GM23338 (cell line): ENCODE data around the gene HYAL1. TPM values are rescaled to one million over a fixed set of nuclear protein-coding genes. Genes with fewer than 3 reads are reported as not detected.

ENCODE experiments used
- ATAC-seq: fragments of 200-7000 bp; cut with Tn5 transposase; 3 replicates; pipeline ENCODE4 v1.9.1; 2020
- DNase-seq: peaks from one replicate; pipeline ENCODE4 v3.0.0-alpha.2; 2015; ENCODE audit warnings: low spot score
- H2AFZ ChIP-seq: fragments of 200-600 bp; sonication (generic); 2 replicates; pipeline ENCODE4 v1.8.0; 2016; ENCODE audit warnings: antibody characterized with exemption, mild to moderate bottlenecking, moderate library complexity
- H3F3A ChIP-seq: fragments of 200-600 bp; sonication (generic); replicated peaks from 2 replicates; pipeline ENCODE4 v1.8.0; 2017; ENCODE audit warnings: antibody characterized with exemption, mixed run types, low read depth
- H3K27ac ChIP-seq: fragments of 200-600 bp; sonication (generic); 2 replicates; pipeline ENCODE4 v1.6.1; 2016; ENCODE audit warnings: low read depth
- H3K27me3 ChIP-seq: fragments of 200-600 bp; sonication (generic); 2 replicates; pipeline ENCODE4 v1.8.0; 2016; ENCODE audit warnings: mild to moderate bottlenecking, mixed run types, moderate library complexity; ENCODE audit not compliant: insufficient read depth
- H3K36me3 ChIP-seq: fragments of 200-600 bp; sonication (generic); 2 replicates; pipeline ENCODE4 v1.8.0; 2016; ENCODE audit warnings: mild to moderate bottlenecking; ENCODE audit not compliant: insufficient read depth
- H3K4me1 ChIP-seq: fragments of 200-600 bp; sonication (generic); 2 replicates; pipeline ENCODE4 v1.8.0; 2016; ENCODE audit warnings: mild to moderate bottlenecking, moderate library complexity; ENCODE audit not compliant: insufficient read depth
- H3K4me2 ChIP-seq: fragments of 200-600 bp; sonication (generic); 2 replicates; pipeline ENCODE4 v1.7.1; 2017; ENCODE audit warnings: mixed run types
- H3K4me3 ChIP-seq: fragments of 200-600 bp; sonication (generic); 2 replicates; pipeline ENCODE4 v1.6.1; 2016; ENCODE audit warnings: mixed run types
- H3K79me2 ChIP-seq: fragments of 200-600 bp; sonication (generic); replicated peaks from 2 replicates; pipeline ENCODE4 v1.8.0; 2017; ENCODE audit warnings: mild to moderate bottlenecking; ENCODE audit not compliant: insufficient read depth
- H3K9me2 ChIP-seq: fragments of 200-600 bp; sonication (generic); 2 replicates; pipeline ENCODE4 v1.8.0; 2017; ENCODE audit not compliant: insufficient read depth
- H4K20me1 ChIP-seq: fragments of 200-600 bp; sonication (generic); replicated peaks from 2 replicates; pipeline ENCODE4 v1.8.0; 2017; ENCODE audit warnings: mild to moderate bottlenecking; ENCODE audit not compliant: insufficient read depth
- H3K27ac Mint-ChIP-seq: 2 replicates; pipeline ENCODE4 v1.8.0; 2020; ENCODE audit warnings: inconsistent platforms, mild to moderate bottlenecking, moderate library complexity, mixed read lengths
- H3K27me3 Mint-ChIP-seq: 3 replicates; pipeline ENCODE4 v1.8.0; 2022; ENCODE audit warnings: low read depth, mild to moderate bottlenecking, moderate library complexity, mixed read lengths, inconsistent platforms; ENCODE audit not compliant: insufficient read depth, poor library complexity
- H3K36me3 Mint-ChIP-seq: 3 replicates; pipeline ENCODE4 v1.8.0; 2021; ENCODE audit warnings: low read depth, mild to moderate bottlenecking, inconsistent platforms, moderate library complexity, mixed read lengths
- H3K4me1 Mint-ChIP-seq: 3 replicates; pipeline ENCODE4 v1.8.0; 2020; ENCODE audit warnings: mild to moderate bottlenecking, inconsistent platforms, mixed read lengths
- H3K4me3 Mint-ChIP-seq: 3 replicates; pipeline ENCODE4 v1.8.0; 2021; ENCODE audit warnings: moderate library complexity, mild to moderate bottlenecking, inconsistent platforms, mixed read lengths
- H3K9me3 Mint-ChIP-seq: 3 replicates; pipeline ENCODE4 v1.8.0; 2020; ENCODE audit warnings: moderate library complexity, mild to moderate bottlenecking, inconsistent platforms, mixed read lengths
- CREB1 ChIP-seq: fragments of 250-450 bp; sonication (Bioruptor Pico); IDR thresholded peaks from 2 replicates; pipeline ENCODE4 v1.5.0; 2020; ENCODE audit warnings: low read depth, mild to moderate bottlenecking, moderate library complexity
- EZH2 ChIP-seq: fragments of 200-600 bp; sonication (generic); IDR thresholded peaks from one replicate; pipeline ENCODE4 v1.8.0; 2017; ENCODE audit warnings: antibody characterized with exemption, mild to moderate bottlenecking, low read depth; ENCODE audit not compliant: unreplicated experiment
- EZH2phosphoT487 ChIP-seq: fragments of 200-600 bp; sonication (generic); IDR thresholded peaks from one replicate; pipeline ENCODE4 v1.8.1; 2018; ENCODE audit warnings: antibody characterized with exemption; ENCODE audit not compliant: unreplicated experiment
- JUNB ChIP-seq: IDR thresholded peaks from one replicate; pipeline ENCODE4 v1.6.1; 2016; ENCODE audit warnings: antibody characterized with exemption; ENCODE audit not compliant: unreplicated experiment
- NANOG ChIP-seq: IDR thresholded peaks from 2 replicates; pipeline ENCODE4 v1.6.1; 2016; ENCODE audit warnings: antibody characterized with exemption, borderline replicate concordance
- POLR2AphosphoS5 ChIP-seq: IDR thresholded peaks from 2 replicates; pipeline ENCODE4 v1.6.1; 2016; ENCODE audit warnings: antibody characterized with exemption, low read depth
- STAT1 ChIP-seq: IDR thresholded peaks from one replicate; pipeline ENCODE4 v1.6.1; 2016; ENCODE audit warnings: antibody characterized with exemption; ENCODE audit not compliant: unreplicated experiment
- ZNF114 ChIP-seq: fragments of 250-450 bp; sonication (Bioruptor Pico); IDR thresholded peaks from 2 replicates; pipeline ENCODE4 v1.5.0; 2020; ENCODE audit warnings: mild to moderate bottlenecking, moderate library complexity
- ZNF331 ChIP-seq: fragments of 250-450 bp; sonication (Bioruptor Pico); IDR thresholded peaks from 2 replicates; pipeline ENCODE4 v1.5.0; 2020; ENCODE audit warnings: low read depth, mild to moderate bottlenecking, moderate library complexity
- polyA plus RNA-seq: library from polyadenylated mRNA; unstranded; fragments of >200 nt; fragmentation: Nextera tagmentation; extraction: Ambion mirVana; gene quantifications from 2 replicates; pipeline ENCODE4 v1.2.1, GENCODE V29; 2016
- total RNA-seq: library from RNA; depleted of rRNA; stranded (reverse); fragments of >200 nt; shearing (Covaris generic); gene quantifications from 2 replicates; pipeline ENCODE4 v1.2.3, GENCODE V29; 2014
- TF ChIP-seq, protein P1 (sequence below), 2 experiments: fragments of 200-600 bp in 1 of 2; sonication (generic) in 1 of 2; conservative IDR thresholded peaks; 2 replicates each; pipeline versions ENCODE4 v1.5.1 to v1.6.1; 2016 to 2017; ENCODE audit warnings: antibody characterized with exemption in 2 of 2, low read depth in 2 of 2, mild to moderate bottlenecking in 2 of 2, moderate library complexity in 1 of 2
- TF ChIP-seq, protein P2 (sequence below): IDR thresholded peaks from 2 replicates; pipeline ENCODE4 v1.6.1; 2016; ENCODE audit warnings: antibody characterized with exemption
- TF ChIP-seq, protein P3 (sequence below): IDR thresholded peaks from one replicate; pipeline ENCODE4 v1.6.1; 2018; ENCODE audit warnings: antibody characterized with exemption; ENCODE audit not compliant: unreplicated experiment
- TF ChIP-seq, protein P4 (sequence below): fragments of 250-450 bp; sonication (Bioruptor Pico); IDR thresholded peaks from 2 replicates; pipeline ENCODE4 v1.5.0; 2020; ENCODE audit warnings: mild to moderate bottlenecking, moderate library complexity

Gene HYAL1
- total and polyA plus RNA-seq, 2 experiments from 2014 or later = 2.1 to 5.0 TPM

DNA sequence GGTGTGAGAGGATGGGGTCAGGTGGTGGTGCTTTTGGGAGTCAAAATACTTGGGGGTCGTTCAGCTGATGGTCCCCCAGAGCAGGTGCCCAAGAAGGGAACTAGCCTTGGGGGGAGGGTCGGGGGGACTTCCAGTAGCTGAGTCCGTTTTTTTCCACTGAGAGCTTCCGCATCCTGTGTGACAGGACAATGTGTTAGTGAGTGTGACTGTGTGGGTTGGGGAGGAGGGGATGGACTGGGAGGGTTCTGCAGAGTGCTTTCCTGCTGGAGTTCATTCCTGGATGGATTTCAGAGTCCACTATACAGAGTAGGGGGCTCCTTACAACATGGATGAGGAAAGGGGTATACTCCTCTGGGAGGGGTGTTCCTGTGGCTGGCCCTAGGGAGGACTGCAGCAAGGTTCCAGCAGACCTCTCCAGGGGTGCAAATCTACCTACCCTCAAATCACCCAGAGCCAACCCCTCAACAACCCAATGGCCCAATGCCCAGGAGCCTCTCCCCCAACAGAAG lies 19.8 kb upstream of the HYAL1 start:
- Histone ChIP-seq H3F3A (peaks cover 23% of the 10 kb centered on the region; the same call in 1 of the 2 replicates), H4K20me1 (peaks cover 13% of the 10 kb centered on the region; the same call in 1 of the 2 replicates), H3K36me3 (peaks cover 8% of the 10 kb centered on the region), H3K79me2 (peaks cover 39% of the 10 kb centered on the region), H3K4me1 (peaks cover 21% of the 10 kb centered on the region), H2AFZ (no peak overlapping the region), H3K4me2 (peak overlapping the region; percentile 99), H3K27ac (peak overlapping the region; percentile 88; the same call in 1 of the 2 replicates), H3K27me3 (no peaks in the 10 kb centered on the region), H3K9me2 (no peaks in the 10 kb centered on the region), H3K4me3 (peak overlapping the region; percentile 97)
- ATAC-seq = no peak
- Mint-ChIP-seq H3K36me3 (peaks cover 38% of the 10 kb centered on the region), H3K9me3 (no peaks in the 10 kb centered on the region), H3K4me3 (peak overlapping the region; percentile 86), H3K27ac (peak overlapping the region; percentile 59), H3K4me1 (peaks cover 46% of the 10 kb centered on the region), H3K27me3 (peaks cover 14% of the 10 kb centered on the region)
- TF ChIP-seq EZH2 (no peak), ZNF331 (CRISPR knock-in tag) (no peak), JUNB (no peak), ZNF114 (CRISPR knock-in tag) (no peak), EZH2phosphoT487 (no peak), CREB1 (CRISPR knock-in tag) (no peak), NANOG (no peak), STAT1 (no peak), POLR2AphosphoS5 (no peak)
- TF ChIP-seq, protein P1, sequence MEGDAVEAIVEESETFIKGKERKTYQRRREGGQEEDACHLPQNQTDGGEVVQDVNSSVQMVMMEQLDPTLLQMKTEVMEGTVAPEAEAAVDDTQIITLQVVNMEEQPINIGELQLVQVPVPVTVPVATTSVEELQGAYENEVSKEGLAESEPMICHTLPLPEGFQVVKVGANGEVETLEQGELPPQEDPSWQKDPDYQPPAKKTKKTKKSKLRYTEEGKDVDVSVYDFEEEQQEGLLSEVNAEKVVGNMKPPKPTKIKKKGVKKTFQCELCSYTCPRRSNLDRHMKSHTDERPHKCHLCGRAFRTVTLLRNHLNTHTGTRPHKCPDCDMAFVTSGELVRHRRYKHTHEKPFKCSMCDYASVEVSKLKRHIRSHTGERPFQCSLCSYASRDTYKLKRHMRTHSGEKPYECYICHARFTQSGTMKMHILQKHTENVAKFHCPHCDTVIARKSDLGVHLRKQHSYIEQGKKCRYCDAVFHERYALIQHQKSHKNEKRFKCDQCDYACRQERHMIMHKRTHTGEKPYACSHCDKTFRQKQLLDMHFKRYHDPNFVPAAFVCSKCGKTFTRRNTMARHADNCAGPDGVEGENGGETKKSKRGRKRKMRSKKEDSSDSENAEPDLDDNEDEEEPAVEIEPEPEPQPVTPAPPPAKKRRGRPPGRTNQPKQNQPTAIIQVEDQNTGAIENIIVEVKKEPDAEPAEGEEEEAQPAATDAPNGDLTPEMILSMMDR (conservative IDR thresholded peaks at IDR 0.05; ENCODE audit: low read depth in 2 of 2) = no peak
- TF ChIP-seq, protein P2, sequence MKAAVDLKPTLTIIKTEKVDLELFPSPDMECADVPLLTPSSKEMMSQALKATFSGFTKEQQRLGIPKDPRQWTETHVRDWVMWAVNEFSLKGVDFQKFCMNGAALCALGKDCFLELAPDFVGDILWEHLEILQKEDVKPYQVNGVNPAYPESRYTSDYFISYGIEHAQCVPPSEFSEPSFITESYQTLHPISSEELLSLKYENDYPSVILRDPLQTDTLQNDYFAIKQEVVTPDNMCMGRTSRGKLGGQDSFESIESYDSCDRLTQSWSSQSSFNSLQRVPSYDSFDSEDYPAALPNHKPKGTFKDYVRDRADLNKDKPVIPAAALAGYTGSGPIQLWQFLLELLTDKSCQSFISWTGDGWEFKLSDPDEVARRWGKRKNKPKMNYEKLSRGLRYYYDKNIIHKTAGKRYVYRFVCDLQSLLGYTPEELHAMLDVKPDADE = no peak
- TF ChIP-seq, protein P3, sequence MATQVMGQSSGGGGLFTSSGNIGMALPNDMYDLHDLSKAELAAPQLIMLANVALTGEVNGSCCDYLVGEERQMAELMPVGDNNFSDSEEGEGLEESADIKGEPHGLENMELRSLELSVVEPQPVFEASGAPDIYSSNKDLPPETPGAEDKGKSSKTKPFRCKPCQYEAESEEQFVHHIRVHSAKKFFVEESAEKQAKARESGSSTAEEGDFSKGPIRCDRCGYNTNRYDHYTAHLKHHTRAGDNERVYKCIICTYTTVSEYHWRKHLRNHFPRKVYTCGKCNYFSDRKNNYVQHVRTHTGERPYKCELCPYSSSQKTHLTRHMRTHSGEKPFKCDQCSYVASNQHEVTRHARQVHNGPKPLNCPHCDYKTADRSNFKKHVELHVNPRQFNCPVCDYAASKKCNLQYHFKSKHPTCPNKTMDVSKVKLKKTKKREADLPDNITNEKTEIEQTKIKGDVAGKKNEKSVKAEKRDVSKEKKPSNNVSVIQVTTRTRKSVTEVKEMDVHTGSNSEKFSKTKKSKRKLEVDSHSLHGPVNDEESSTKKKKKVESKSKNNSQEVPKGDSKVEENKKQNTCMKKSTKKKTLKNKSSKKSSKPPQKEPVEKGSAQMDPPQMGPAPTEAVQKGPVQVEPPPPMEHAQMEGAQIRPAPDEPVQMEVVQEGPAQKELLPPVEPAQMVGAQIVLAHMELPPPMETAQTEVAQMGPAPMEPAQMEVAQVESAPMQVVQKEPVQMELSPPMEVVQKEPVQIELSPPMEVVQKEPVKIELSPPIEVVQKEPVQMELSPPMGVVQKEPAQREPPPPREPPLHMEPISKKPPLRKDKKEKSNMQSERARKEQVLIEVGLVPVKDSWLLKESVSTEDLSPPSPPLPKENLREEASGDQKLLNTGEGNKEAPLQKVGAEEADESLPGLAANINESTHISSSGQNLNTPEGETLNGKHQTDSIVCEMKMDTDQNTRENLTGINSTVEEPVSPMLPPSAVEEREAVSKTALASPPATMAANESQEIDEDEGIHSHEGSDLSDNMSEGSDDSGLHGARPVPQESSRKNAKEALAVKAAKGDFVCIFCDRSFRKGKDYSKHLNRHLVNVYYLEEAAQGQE = no peak
- TF ChIP-seq, protein P4, sequence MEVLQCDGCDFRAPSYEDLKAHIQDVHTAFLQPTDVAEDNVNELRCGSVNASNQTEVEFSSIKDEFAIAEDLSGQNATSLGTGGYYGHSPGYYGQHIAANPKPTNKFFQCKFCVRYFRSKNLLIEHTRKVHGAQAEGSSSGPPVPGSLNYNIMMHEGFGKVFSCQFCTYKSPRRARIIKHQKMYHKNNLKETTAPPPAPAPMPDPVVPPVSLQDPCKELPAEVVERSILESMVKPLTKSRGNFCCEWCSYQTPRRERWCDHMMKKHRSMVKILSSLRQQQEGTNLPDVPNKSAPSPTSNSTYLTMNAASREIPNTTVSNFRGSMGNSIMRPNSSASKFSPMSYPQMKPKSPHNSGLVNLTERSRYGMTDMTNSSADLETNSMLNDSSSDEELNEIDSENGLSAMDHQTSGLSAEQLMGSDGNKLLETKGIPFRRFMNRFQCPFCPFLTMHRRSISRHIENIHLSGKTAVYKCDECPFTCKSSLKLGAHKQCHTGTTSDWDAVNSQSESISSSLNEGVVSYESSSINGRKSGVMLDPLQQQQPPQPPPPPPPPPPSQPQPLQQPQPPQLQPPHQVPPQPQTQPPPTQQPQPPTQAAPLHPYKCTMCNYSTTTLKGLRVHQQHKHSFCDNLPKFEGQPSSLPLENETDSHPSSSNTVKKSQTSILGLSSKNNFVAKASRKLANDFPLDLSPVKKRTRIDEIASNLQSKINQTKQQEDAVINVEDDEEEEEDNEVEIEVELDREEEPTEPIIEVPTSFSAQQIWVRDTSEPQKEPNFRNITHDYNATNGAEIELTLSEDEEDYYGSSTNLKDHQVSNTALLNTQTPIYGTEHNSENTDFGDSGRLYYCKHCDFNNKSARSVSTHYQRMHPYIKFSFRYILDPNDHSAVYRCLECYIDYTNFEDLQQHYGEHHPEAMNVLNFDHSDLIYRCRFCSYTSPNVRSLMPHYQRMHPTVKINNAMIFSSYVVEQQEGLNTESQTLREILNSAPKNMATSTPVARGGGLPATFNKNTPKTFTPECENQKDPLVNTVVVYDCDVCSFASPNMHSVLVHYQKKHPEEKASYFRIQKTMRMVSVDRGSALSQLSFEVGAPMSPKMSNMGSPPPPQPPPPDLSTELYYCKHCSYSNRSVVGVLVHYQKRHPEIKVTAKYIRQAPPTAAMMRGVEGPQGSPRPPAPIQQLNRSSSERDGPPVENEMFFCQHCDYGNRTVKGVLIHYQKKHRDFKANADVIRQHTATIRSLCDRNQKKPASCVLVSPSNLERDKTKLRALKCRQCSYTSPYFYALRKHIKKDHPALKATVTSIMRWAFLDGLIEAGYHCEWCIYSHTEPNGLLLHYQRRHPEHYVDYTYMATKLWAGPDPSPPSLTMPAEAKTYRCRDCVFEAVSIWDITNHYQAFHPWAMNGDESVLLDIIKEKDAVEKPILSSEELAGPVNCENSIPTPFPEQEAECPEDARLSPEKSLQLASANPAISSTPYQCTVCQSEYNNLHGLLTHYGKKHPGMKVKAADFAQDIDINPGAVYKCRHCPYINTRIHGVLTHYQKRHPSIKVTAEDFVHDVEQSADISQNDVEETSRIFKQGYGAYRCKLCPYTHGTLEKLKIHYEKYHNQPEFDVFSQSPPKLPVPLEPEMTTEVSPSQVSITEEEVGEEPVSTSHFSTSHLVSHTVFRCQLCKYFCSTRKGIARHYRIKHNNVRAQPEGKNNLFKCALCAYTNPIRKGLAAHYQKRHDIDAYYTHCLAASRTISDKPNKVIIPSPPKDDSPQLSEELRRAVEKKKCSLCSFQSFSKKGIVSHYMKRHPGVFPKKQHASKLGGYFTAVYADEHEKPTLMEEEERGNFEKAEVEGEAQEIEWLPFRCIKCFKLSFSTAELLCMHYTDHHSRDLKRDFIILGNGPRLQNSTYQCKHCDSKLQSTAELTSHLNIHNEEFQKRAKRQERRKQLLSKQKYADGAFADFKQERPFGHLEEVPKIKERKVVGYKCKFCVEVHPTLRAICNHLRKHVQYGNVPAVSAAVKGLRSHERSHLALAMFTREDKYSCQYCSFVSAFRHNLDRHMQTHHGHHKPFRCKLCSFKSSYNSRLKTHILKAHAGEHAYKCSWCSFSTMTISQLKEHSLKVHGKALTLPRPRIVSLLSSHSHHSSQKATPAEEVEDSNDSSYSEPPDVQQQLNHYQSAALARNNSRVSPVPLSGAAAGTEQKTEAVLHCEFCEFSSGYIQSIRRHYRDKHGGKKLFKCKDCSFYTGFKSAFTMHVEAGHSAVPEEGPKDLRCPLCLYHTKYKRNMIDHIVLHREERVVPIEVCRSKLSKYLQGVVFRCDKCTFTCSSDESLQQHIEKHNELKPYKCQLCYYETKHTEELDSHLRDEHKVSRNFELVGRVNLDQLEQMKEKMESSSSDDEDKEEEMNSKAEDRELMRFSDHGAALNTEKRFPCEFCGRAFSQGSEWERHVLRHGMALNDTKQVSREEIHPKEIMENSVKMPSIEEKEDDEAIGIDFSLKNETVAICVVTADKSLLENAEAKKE (CRISPR knock-in tag) = no peak
- no peak for DNase-seq
